Stimulated activated CD4-positive, alpha-beta T cell treated with anti-CD3 and anti-CD28 coated beads, Interleukin-15, amount 100 ng/mL, for 48 hours (primary cell): ENCODE measurements around the gene SLC44A3.

ENCODE experiments used
- DNase-seq, 2 donors: peaks; one replicate each; pipeline ENCODE4 v3.0.0-alpha.2; 2020; ENCODE audit warnings: low read depth in 2 of 2

SLC44A3 gene

DNA sequence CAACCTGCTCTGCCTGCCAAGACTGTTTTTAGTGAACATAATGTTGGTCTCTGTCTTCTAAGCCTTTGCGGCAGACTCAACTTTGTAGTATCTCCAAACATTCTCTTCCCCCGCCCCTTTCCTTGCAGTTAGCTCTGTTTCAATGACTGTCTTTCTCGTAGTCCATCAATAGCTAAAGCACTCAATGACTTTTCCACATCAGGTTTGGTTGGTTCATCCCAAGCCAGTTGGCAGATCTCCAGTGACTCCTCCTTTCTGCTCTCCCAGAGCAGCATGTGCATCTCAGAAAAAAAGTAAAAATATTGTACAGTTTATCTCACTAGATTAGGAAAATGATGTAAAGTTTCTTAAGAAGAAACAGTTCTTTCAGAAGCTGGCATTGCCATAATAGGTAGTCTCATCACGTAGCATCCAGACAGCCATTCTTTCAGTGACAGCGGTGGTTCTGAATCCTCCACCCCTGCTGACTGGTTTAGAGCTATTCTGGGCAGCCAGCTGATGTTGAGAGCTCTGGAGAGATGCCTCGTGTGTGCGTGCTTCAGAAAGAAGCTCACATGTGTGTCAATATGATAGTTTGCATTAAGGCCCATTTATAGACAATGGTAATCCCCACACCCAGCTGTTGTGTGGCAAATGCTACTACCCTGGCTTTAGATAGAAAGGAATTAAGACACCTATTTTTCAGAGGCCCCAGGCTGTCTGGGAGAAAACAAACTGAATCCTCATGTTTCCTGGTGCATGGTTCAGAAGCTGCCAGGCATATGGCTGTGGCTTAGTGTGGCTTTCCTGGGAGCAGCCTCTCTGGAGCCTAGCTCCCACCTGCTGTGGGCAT lies 53.6 kb downstream of the SLC44A3 start:
- DNase-seq: no peak

DNA sequence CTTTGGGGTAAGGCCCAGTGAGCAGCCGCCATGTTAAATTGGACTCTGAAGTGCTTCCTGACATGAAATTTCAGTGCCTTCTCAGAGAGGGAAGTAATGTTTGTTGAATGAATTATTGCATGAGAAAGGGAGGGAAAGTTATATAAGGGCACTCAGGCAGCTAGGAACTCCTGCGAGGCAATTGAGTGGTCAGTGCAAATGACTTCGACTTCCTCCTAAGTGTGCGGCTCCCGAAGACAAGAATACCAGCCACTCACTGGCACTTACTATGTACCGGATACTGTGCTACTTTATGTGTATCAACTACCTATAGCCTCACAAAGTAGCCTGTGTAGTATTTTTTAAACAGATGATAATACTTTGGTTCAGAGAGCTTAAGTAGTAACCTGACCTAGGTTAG lies 54.3 kb downstream of the SLC44A3 start:
- no peak for DNase-seq

DNA sequence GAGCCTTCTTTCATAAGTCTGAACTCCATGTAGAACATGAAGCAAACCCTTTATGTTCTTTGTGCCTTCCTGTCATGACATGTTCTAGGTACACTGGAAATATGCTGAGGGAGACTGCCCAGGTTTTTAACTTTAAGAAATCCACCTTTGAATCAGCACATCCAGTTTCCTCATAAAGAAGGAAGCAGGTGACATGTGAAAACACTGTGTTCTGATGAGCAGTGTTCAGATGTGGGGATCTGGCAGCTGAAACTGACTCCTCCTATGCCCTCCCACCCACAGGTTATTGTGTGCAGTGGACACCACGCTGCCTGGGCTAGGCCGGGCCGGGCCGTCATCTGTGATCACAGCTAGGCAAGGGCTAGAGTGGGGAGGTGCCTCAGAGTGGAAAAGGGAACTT lies 55.6 kb downstream of the SLC44A3 start:
- no peak for DNase-seq

DNA sequence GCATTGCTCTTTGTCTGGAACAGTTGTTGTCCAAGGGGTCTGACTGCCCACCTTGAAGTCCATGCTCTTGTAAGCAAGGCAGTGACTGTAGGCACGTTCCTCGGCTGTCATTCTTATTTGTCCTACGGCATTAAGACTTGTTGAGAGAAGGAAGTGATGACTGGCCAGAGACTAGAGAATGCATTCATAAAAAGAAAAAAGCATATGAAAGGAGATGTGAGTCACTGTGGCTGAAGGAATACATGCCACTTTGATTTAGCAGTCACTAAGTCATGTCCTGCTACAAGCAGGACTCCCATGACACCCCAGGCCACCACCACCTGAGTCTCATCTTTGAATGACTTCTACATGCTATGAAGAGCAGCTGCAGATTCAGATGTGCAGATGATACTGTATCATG lies 56.2 kb downstream of the SLC44A3 start:
- no peak for DNase-seq

DNA sequence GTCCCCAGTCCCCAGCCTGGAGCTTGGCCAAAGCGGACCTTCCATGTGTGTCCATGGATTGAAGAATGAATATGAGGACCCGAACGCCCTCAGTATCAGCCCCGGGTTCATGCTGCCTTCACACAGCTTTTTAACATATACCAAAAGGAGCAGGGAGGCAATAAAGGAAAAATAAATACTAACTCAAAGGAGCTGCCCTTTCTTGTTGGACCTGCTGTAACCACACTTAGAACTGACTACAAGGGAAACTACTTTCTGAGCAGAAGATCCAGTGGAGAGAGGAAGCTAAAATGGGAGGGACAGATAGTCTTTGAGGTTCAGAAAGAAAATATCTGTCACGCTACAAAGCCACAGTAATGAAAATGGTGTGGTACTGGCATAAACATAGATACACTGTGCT lies 58.2 kb downstream of the SLC44A3 start:
- no peak for DNase-seq

DNA sequence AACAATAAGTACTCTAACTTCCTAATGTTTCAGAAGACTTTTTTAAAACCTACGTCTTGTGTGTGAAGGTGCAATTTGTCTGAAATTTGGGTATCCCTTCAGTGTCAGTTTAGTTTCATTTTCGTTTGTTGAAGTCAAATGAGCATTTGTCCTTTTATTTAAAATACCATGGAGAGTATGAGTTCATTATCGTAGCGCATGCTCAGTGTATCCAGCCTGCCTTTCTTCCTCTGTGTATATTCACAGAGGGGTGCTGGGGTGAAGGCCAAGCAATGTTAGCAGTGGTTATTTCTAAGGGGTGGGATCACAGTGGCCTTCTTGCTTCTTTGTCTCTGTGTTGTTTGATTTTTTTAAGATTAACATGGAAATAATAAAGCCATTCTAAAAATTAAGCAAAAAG lies 63.5 kb downstream of the SLC44A3 start:
- DNase-seq: no peak

DNA sequence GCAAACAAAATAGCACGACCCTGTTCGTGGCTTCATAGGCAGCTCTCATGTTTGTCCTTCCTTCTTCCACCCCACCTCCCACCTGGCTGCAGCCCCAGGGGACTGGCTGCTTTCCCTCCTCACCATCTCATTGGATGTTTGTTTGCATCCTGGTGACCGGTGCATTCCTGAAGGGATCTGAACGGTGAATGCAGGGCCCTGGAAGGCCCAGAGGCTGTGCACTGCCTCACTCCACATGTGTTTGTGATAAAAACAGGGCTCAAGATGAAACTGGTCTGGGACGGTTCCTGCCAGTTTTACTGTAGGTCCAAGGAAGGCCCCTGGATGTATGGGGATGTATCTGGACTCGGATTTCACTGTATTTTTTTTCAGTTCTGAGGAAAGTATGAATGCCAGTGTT lies 63.9 kb downstream of the SLC44A3 start:
- DNase-seq: no peak

DNA sequence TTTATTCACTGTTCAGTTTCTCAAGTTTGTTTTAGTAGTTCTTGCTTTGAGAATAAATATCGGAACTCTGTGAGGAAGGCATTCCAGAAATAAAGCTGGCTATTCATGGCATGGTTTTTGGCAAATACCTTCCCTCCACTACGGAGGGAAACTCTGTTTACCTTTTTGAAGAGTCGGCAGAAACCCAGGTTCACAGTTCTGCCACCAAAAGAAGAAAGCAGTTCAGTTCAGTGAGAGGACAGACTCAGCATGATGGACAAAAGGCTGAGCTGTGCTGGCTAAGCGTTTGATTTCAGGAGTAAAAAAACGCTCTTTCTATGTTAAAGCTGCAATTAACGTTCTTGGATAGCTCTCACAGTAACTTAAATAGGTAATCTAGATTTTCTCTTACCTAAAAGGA lies 64.3 kb downstream of the SLC44A3 start:
- DNase-seq: no peak

DNA sequence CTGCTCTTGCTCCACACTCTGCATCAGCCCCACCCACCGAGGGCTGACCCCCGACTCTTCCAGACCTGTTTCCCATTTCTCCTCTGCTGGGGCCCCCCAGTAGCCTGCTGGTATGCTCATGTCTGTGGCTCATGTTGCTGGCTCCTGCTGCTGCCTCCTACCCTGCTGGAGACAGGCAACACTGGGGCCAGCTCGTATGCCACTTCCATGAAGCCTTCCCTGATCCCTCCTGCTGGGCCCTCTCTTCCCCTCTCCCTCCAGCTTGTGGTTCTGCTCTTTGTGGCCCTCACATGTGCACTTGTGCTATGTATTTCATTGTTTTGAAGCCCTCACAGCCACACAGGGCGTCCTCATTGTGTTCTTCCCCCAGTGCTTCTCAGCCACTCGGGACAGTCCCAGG lies 66.2 kb downstream of the SLC44A3 start:
- DNase-seq: no peak

DNA sequence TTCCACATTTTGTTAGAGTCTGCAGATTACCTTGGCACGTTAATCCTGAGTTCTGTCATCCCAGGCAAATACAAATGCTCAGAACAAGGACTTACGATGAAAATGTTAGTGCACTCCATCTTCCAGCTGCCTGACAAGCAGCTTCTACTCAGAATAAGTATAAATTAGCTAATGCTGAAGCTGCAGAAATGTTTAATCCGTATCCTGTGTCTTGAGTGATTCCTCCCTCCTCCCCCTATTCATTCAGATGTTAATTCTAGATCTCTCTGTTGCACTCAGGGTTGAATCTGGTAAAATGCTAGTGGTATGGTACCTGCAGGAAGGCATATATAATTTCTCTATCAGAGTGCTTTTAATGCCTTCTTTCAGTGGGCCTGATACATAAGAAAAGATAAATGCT lies 66.9 kb downstream of the SLC44A3 start:
- DNase-seq: no peak

DNA sequence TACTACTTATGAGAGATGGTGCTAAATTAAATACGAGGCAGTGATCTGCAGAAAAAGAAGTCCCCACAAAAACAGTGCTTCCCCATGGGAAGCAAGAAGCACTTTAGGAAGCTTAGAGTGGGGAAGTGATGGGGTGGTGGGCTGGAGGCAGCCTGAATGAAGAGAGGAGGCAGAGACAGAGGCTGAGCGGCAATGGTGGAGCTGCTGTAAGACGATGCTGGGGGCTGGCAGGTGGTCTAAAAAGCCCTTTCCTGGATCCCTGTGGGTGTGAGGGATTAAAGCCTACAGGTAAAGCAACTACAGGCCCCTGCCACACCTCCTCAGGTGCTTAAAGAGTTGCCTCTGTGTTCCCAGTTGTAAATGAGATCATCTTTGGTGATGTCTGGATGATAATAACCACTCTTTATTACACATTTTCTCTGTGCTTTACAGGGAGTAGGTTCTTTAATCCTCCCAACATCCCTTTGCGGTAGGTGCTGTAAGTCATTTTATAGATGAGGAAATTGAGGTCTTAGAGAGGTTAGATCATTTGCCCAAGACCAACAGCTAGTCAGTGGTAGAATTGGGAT lies 67.5 kb downstream of the SLC44A3 start:
- DNase-seq: no peak

DNA sequence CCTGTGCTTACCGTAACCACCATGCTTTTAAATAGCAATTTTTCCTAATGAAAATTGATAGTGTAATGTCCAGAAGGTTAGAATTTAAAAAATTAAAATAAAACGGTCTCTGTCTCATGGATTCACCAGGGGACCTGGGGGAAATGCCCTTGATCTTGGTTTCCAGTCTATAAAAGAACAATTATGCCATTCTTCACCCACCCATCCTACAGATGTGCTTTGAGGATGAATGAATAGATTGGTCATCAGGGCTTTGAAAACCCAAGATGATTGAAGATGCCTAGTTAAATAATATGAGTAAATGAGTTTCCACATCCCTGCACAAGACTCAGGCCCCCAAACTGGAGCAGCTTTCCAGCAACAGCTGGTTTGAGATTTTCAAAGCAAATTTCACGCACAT lies 68.0 kb downstream of the SLC44A3 start:
- no peak for DNase-seq

DNA sequence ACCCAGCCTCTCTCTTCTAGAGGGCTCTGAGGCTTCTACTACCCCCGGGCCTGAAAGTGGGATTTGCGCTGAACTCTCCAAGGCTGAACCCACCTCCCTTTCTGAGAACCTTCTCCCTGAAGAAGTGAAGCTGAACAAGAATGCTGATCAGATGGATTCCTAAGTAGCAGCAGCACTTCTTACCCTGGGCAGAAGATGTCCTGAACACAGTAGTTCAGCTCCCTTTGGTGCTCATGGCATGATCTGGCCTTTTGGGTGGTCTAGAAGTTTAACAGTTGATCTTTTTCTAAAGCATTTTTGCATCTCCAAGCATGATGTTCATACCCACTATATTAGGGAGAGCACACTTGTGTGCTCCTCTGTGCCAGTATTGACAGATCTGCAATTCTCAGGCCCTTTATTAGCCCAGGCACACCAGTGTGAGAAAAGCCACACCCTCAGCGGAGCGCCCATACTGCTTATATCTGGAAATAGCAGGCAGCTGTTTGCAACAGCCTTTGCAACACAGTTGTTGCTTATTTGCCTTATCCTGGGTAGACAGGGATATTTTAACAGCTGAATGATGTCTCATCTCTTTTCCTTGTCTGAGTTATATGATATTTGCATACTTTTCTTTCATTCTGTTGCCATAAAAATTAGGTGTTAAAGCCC lies 72.6 kb downstream of the SLC44A3 start:
- DNase-seq: no peak

DNA sequence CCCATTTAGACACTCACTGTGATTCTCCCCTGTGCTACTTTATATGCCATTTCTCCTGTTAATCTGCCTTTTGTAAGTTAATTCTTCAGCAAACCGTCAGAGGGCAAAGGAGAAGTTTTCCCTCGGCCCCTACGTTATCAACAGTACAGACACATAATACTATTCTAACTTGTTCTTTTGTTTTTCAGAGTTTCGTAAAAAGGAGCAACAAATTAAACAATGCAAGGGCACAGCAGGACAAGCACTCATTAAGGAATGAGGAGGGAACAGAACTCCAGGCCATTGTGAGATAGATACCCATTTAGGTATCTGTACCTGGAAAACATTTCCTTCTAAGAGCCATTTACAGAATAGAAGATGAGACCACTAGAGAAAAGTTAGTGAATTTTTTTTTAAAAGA lies 74.5 kb downstream of the SLC44A3 start:
- DNase-seq: no peak

DNA sequence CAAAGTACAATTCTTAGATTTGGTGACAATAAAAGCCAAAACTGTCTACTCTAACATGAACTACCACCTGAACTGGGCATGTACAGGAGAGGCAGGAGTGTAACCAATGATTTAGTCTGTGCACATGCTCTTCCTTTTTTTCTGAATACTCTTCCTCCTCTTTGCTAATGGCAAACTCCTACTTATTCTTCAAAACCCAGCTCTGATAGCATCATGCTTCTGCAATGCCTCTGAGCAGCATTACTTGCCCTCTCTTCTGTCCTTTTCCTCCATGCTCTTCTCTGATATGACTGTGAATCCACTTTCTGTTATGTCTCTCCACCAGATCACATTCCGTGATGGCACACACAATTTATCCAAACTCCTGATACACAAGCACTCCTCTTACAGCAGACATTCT lies 75.4 kb downstream of the SLC44A3 start:
- DNase-seq: no peak

DNA sequence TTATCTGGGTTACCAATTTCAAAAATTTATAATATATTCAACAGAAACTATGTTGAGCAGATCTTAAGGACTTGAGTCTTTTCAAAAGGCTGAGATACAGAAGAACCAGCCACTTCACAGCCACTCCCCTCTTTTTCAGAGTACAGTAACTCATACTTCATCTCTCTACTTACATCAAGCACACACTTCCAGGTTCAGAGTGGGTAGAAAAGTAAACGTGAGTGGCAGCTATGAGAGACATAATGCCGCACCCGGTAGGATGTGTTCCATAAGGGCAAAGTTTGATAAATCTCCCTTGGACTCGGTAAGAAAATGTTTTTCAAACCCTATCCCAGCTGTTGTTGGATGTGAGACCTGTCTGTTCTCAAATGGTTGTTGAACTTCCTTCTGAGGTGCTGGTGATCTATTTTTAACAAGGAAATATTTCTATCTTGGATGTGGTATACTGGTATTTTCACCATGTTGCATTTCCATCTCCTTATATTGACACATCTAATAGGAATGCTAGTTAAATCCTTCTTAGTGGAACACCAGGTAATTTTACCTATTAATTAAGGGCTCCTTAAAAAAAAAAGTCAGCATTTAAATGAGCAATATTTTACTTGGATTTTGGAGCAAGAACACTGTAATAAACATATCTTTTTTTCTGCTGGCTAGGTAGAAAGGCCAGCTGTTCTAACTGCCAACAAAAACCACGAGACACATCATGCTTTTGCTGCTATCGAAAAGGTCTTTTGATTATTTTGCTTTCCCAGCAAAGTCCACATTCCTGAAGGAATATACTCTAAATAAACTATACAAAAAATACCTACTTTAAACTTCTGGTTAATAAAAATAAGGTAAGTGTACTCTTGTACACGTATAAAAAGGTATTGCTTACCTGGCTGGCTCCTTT lies 78.6 kb downstream of the SLC44A3 start:
- DNase-seq: no peak

DNA sequence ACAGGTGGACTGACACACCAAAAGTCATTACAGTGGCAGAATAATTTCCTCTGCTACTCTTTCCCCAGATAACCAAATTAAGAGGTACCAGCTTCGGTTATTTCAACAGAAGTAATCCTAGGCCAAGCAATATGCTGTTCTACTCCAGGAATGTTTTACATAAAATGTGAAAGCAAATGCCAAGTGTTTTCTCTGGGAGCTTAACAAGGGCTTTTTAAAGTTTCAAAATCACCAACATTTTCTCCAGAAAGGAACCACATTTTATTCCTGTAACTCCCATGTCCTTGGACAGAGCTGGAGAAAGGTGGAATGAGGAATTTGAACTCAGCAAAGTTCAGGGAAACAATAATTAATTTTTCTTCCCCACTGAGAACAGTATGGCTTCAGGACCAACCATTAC lies 79.6 kb downstream of the SLC44A3 start:
- no peak for DNase-seq

DNA sequence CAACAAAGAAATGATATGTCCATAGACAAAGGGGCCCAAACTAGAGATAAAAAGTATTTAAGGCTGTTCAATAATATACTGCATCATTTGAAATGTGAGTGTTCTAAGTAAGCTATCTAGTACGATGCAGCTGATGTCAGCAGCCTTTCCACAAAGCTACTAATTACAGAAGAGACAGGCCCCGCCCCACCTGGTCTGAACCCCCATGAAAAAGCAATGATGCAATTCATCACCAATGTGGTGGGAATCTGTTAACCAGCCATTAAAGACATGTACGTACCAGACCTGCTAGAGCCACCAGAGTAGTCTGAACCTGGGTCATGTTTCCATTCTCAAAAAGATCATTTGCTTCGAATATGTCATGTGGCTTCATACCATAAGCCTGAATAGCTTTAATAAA lies 81.7 kb downstream of the SLC44A3 start:
- no peak for DNase-seq

DNA sequence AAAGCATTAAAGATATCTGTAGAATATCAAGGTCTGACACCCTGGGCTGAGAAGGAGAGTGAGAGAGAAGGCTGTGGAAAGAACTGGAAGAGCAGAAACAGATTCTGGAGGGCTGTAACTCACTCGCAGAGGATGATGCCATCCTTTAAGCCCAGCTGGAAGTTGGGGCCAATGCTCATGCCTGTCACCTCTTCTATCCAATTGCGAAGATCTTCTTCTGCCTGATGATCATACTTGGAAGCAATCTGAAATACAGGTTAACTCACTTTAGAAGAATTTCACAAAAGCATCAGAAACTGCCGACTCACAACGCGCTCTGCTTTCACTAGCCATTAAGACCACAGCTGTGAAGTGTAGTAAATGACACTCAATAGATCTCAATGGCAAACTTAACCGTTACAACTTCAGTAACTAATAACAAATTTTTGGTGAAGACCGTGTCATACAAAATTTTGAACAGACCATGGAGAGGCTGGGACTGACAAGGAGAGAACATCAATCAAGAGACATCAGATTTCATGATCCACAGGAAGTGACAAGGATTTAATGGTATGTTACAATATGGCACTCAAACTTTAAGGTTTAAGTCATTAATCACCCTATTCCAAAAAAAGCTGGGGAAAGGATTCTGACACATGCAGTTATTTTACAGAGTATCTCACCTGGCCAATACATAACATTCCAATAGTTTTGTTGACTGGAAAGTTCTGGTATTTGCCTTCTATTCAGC lies 83.3 kb downstream of the SLC44A3 start:
- DNase-seq: no peak

DNA sequence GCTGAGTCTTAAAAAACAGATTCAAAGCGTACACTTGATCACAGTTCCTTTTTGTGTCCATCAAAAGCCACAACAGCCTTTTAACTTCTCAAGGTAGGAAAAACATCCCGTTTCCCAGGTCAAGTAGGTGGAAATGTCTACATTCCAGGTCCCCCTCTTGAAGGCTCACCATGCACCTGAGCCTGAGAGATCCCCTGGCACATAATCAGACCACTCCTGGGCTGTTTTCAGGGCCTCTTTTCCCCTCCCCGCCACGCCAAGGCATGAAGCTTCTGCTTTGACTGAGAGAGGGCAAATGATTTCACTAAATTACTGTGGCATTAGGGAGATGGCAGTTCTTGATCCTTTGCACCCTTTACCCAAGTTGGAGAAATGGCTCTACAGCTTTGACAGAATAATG lies 85.0 kb downstream of the SLC44A3 start:
- DNase-seq: no peak

DNA sequence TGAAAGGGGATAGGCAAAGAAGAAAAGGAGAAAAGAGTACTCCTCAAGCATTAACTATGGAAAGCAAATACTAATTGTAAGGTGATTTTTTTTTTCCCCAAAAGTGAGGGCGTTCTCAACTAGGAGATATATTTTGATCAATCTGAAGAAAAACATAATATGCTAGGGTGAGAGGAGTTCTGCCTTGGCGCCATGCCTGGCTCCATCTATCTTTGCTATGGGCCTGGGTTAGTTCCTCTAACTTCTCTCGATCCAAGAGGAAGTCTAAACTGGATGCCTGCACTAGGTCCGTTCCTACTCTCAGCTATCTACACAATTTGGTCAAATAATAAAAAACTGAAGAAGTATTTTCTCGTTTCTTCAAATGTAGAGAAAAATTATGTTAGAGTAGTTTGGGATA lies 86.2 kb downstream of the SLC44A3 start:
- no peak for DNase-seq

DNA sequence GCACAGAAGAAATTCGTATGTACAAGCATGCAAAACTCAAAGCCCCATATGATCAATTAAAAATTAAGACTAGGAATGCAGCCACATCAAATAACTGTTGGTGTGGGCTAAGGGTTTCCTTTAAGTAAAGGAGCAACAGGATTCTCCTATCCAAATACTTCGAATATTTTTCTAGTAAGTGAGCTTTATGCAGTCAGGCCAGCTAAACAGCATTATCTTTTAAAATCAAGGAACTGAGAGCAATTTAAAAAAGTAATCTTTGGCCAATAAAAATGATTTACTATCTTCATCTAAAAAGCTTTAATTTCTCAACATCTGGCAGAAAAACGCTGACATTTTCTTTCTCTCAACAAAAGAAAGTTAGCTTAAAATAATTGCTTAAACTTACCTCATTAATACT lies 87.0 kb downstream of the SLC44A3 start:
- no peak for DNase-seq
